Activated T-helper 2 cell treated with anti-CD3 and anti-CD28 coated beads, Interferon-gamma antibody, Interleukin-2, Interleukin-4, amounts not matched to agents 10 μg/mL and 5 μg/mL and 100 μg/mL, durations not matched to agents 14 hours and 24 hours and 36 hours (primary cell): ENCODE measurements around the gene DCN. TPM values are rescaled to one million over a fixed set of nuclear protein-coding genes. Genes with fewer than 3 reads are reported as not detected.
"Not testable (repeated sequence)": the region's sequence is repeated elsewhere in the genome, so short reads cannot be mapped to it uniquely, and the experiment has no call there.

ENCODE experiments used
- DNase-seq: peaks from one replicate; pipeline ENCODE4 v3.0.0; 2021; ENCODE audit warnings: low spot score
- H3K27ac Mint-ChIP-seq: one replicate; pipeline ENCODE4 v1.8.0; 2021; ENCODE audit warnings: mixed read lengths
- H3K27me3 Mint-ChIP-seq: one replicate; pipeline ENCODE4 v1.8.0; 2021; ENCODE audit warnings: low read depth, mixed read lengths
- H3K36me3 Mint-ChIP-seq: one replicate; pipeline ENCODE4 v1.8.0; 2021; ENCODE audit warnings: low read depth, mixed read lengths
- H3K4me1 Mint-ChIP-seq: one replicate; pipeline ENCODE4 v1.8.0; 2021; ENCODE audit warnings: low read depth, mixed read lengths
- H3K4me3 Mint-ChIP-seq: one replicate; pipeline ENCODE4 v1.8.0; 2021; ENCODE audit warnings: low read depth, mild to moderate bottlenecking, moderate library complexity, mixed read lengths
- H3K9me3 Mint-ChIP-seq: one replicate; pipeline ENCODE4 v1.8.0; 2021; ENCODE audit warnings: mixed read lengths
- intact Hi-C: fragments of 100-400 bp; cut with micrococcal nuclease; formaldehyde crosslinking; loops from one replicate; pipeline ENCODE4 v1.15.1; 2023
- total RNA-seq: library from RNA; stranded (reverse); gene quantifications from 2 replicates; pipeline ENCODE4 v1.2.3, GENCODE V29; 2022

The DCN gene
- total RNA-seq, 1 donor from 2014 or later: not detected

- H3K27me3 Mint-ChIP-seq, DNase-seq, H3K4me3 Mint-ChIP-seq, H3K9me3 Mint-ChIP-seq, H3K27ac Mint-ChIP-seq, H3K36me3 Mint-ChIP-seq, H3K4me1 Mint-ChIP-seq, intact Hi-C loops: not testable (repeated sequence)
Measured at GRCh38 chr12:91207301-91207700, 24.7 kb upstream of the DCN start.

- no peaks in the 10 kb centered on the region for H3K27me3 Mint-ChIP-seq
- DNase-seq: no peak
- intact Hi-C loops: no loop called here
- H3K36me3 Mint-ChIP-seq: no peaks in the 10 kb centered on the region
- no peaks in the 10 kb centered on the region for H3K9me3 Mint-ChIP-seq
- H3K4me1 Mint-ChIP-seq: no peaks in the 10 kb centered on the region
- H3K4me3 Mint-ChIP-seq: no peak overlapping the region
- H3K27ac Mint-ChIP-seq: no peak overlapping the region
Measured at GRCh38 chr12:91205811-91206210, 23.2 kb upstream of the DCN start.

- Mint-ChIP-seq H3K4me3 (no peak overlapping the region), H3K9me3 (no peaks in the 10 kb centered on the region), H3K36me3 (no peaks in the 10 kb centered on the region), H3K27ac (no peak overlapping the region), H3K4me1 (no peaks in the 10 kb centered on the region), H3K27me3 (no peaks in the 10 kb centered on the region)
- DNase-seq: no peak
- intact Hi-C loops: no loop called here
Measured at GRCh38 chr12:91204421-91204820, 21.8 kb upstream of the DCN start.

- intact Hi-C loops: no loop called here
- no peak overlapping the region for H3K4me3 Mint-ChIP-seq
- H3K36me3 Mint-ChIP-seq: no peaks in the 10 kb centered on the region
Measured at GRCh38 chr12:91203610-91204009, 21.0 kb upstream of the DCN start.

GRCh38 chr12:91202390-91202789 is 19.8 kb upstream of the DCN start:
- Mint-ChIP-seq H3K36me3 (no peaks in the 10 kb centered on the region), H3K27ac (no peak overlapping the region), H3K27me3 (no peaks in the 10 kb centered on the region), H3K9me3 (no peaks in the 10 kb centered on the region), H3K4me1 (no peaks in the 10 kb centered on the region), H3K4me3 (no peak overlapping the region)
- no peak for DNase-seq
- intact Hi-C loops: no loop called here

More at GRCh38 chr12:91203610-91204009, 21.0 kb upstream of the DCN start:
- no peak for DNase-seq
- Mint-ChIP-seq H3K9me3 (no peaks in the 10 kb centered on the region), H3K4me1 (no peaks in the 10 kb centered on the region), H3K27me3 (no peaks in the 10 kb centered on the region), H3K27ac (no peak overlapping the region)

GRCh38 chr12:91196436-91196835 is 13.8 kb upstream of the DCN start:
- H3K27me3 Mint-ChIP-seq: no peaks in the 10 kb centered on the region
- peaks cover 6% of the 10 kb centered on the region for H3K9me3 Mint-ChIP-seq
- no peaks in the 10 kb centered on the region for H3K36me3 Mint-ChIP-seq
- intact Hi-C loops: no loop called here
- H3K27ac Mint-ChIP-seq: no peak overlapping the region
- H3K4me3 Mint-ChIP-seq: no peak overlapping the region
- no peaks in the 10 kb centered on the region for H3K4me1 Mint-ChIP-seq
- no peak for DNase-seq

GRCh38 chr12:91194500-91194899 is 11.9 kb upstream of the DCN start:
- intact Hi-C loops: no loop called here
- Mint-ChIP-seq H3K9me3 (peaks cover 6% of the 10 kb centered on the region), H3K27ac (no peak overlapping the region), H3K4me1 (no peaks in the 10 kb centered on the region), H3K36me3 (no peaks in the 10 kb centered on the region), H3K4me3 (no peak overlapping the region), H3K27me3 (no peaks in the 10 kb centered on the region)
- DNase-seq: no peak

GRCh38 chr12:91191513-91192111 is 9.0 kb upstream of the DCN start:
- Mint-ChIP-seq H3K9me3 (peaks cover 4% of the 10 kb centered on the region), H3K36me3 (no peaks in the 10 kb centered on the region), H3K27ac (no peak overlapping the region), H3K4me1 (no peaks in the 10 kb centered on the region), H3K27me3 (no peaks in the 10 kb centered on the region), H3K4me3 (no peak overlapping the region)
- intact Hi-C loops: no loop called here
- no peak for DNase-seq

GRCh38 chr12:91189516-91189915 is 6.9 kb upstream of the DCN start:
- no peaks in the 10 kb centered on the region for H3K9me3 Mint-ChIP-seq
- H3K27me3 Mint-ChIP-seq: no peaks in the 10 kb centered on the region
- DNase-seq: no peak
- no peak overlapping the region for H3K27ac Mint-ChIP-seq
- intact Hi-C loops: loop anchor here (10.0 kb wide), 1 partner anchor 135 kb away; no protein-coding TSS in a partner anchor
- no peak overlapping the region for H3K4me3 Mint-ChIP-seq
- no peaks in the 10 kb centered on the region for H3K4me1 Mint-ChIP-seq
- no peaks in the 10 kb centered on the region for H3K36me3 Mint-ChIP-seq

GRCh38 chr12:91188778-91189177 is 6.2 kb upstream of the DCN start:
- H3K9me3 Mint-ChIP-seq: no peaks in the 10 kb centered on the region
- no peak for DNase-seq
- H3K27me3 Mint-ChIP-seq: no peaks in the 10 kb centered on the region
- intact Hi-C loops: loop anchor here (10.0 kb wide), 1 partner anchor 136 kb away; no protein-coding TSS in a partner anchor
- H3K4me1 Mint-ChIP-seq: no peaks in the 10 kb centered on the region
- no peaks in the 10 kb centered on the region for H3K36me3 Mint-ChIP-seq
- H3K4me3 Mint-ChIP-seq: no peak overlapping the region
- no peak overlapping the region for H3K27ac Mint-ChIP-seq

- Mint-ChIP-seq H3K36me3 (no peaks in the 10 kb centered on the region), H3K27me3 (no peaks in the 10 kb centered on the region), H3K9me3 (no peaks in the 10 kb centered on the region), H3K4me3 (no peak overlapping the region), H3K4me1 (no peaks in the 10 kb centered on the region), H3K27ac (no peak overlapping the region)
- intact Hi-C loops: loop anchor here (10.0 kb wide), 1 partner anchor 139 kb away; no protein-coding TSS in a partner anchor
- no peak for DNase-seq
Measured at GRCh38 chr12:91186156-91186555, 3.5 kb upstream of the DCN start.

GRCh38 chr12:91185421-91185820 is 2.8 kb upstream of the DCN start:
- Mint-ChIP-seq H3K4me3 (no peak overlapping the region), H3K4me1 (no peaks in the 10 kb centered on the region), H3K27ac (no peak overlapping the region), H3K36me3 (no peaks in the 10 kb centered on the region), H3K27me3 (no peaks in the 10 kb centered on the region), H3K9me3 (no peaks in the 10 kb centered on the region)
- intact Hi-C loops: loop anchor here (10.0 kb wide), 1 partner anchor 139 kb away; no protein-coding TSS in a partner anchor
- no peak for DNase-seq

GRCh38 chr12:91183551-91183950 is 934 bp upstream of the DCN start:
- intact Hi-C loops: loop anchor here (10.0 kb wide), 1 partner anchor 141 kb away; no protein-coding TSS in a partner anchor
- DNase-seq: no peak
- Mint-ChIP-seq H3K4me3 (no peak overlapping the region), H3K4me1 (no peaks in the 10 kb centered on the region), H3K36me3 (no peaks in the 10 kb centered on the region), H3K9me3 (no peaks in the 10 kb centered on the region), H3K27me3 (no peaks in the 10 kb centered on the region), H3K27ac (no peak overlapping the region)
